NCI-H1694 treated with DMSO at 0.1 percent for 48 hours (cell line): Measurements from ENCODE around the gene TRIM46.
"Not testable (repeated sequence)": the region's sequence is repeated elsewhere in the genome, so short reads cannot be mapped to it uniquely, and the experiment has no call there.

Experiments used
- DNase-seq: peaks from one replicate; lab custom pipeline; 2025; lab: John Stamatoyannopoulos, UW

The TRIM46 gene

DNA sequence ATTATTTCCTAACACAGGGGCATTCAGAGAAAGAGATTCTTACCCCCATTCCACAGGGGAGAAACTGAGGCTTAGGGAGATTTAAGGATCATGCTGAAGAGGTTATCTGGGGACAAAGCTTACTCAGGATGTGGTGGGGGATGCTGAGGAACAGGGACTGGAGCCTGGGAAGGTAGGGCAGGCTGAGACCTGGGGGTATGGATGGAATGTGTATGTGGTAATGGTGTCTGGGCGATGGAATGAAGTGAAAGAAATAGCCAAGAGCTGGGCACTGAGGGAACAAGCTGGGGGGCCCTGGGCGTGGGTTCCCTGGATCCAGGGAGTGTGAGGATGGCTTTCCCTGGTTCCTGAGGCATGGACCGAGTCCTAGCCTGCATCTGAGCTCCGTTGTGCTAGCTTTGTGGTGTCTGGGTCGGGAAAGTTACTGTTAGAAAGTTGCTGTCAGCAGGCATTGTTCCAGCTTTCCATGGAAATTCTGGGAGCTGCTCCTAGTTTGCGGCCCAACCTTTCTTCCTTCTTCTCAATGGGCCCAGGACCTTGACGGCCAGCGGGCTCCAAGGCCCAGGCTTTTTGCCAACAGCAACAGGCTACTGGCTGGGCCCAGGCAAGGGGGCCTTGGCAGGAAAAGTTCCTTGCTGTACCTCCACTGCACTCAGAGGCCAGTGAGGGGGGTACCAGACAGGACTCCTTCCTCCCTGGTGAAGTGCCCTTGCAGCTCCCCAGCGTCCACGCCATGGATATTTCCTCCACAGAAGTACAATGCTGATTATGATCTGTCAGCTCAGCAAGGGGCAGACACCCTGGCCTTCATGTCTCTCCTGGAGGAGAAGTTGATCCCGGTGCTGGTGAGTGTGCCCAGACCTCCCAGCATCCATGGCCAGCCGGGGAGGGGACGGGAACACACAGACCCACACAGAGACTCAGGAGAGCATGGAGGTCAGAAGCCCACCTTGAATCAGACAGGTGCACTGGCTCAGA lies 58.6 kb downstream of the TRIM46 start:
- DNase-seq: not testable (repeated sequence)

DNA sequence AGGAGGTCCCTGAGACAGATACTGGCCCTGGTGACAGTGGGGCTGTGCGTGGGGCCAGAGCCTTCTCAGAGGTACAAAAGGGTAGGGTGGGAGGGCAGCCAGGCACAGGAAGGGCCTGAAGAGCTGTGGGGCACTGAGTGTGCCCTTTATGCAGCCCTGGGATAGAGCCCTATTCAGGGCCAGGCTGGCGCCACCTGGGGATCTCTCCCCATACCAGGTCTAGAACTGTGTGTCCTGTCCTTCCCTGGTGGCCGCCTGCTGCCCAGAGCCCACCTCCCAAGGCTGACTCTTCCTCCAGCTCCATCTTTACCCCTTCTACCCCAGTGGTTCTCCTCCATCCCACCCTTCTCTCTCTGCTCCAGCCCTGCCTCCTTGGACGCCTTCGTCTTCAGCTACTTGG lies 59.9 kb downstream of the TRIM46 start:
- DNase-seq: not testable (repeated sequence)
